Fibroblast of villous mesenchyme (primary cell): ENCODE measurements around the gene HMGB2. TPM values are rescaled to one million over a fixed set of nuclear protein-coding genes. Genes with fewer than 3 reads are reported as not detected.

Experiments used
- DNase-seq: peaks from one replicate; pipeline ENCODE4 v3.0.0-alpha.2; 2010; ENCODE audit warnings: low read depth
- H3K4me3 ChIP-seq: 2 replicates; pipeline ENCODE4 v1.5.1; 2011; ENCODE audit warnings: low read depth, mild to moderate bottlenecking, low read length
- total RNA-seq: library from RNA; depleted of rRNA; stranded (reverse); fragments of >200 nt; gene quantifications from 2 replicates; pipeline ENCODE4 v1.2.3, GENCODE V29; 2012
- TF ChIP-seq, protein P1 (sequence below): IDR thresholded peaks from 2 replicates; pipeline ENCODE4 v1.5.1; 2012; ENCODE audit warnings: low read depth, mild to moderate bottlenecking, low read length; ENCODE audit not compliant: insufficient read depth

HMGB2 gene
- total RNA-seq: 33.8 and 60.0 TPM in 2 replicates

DNA sequence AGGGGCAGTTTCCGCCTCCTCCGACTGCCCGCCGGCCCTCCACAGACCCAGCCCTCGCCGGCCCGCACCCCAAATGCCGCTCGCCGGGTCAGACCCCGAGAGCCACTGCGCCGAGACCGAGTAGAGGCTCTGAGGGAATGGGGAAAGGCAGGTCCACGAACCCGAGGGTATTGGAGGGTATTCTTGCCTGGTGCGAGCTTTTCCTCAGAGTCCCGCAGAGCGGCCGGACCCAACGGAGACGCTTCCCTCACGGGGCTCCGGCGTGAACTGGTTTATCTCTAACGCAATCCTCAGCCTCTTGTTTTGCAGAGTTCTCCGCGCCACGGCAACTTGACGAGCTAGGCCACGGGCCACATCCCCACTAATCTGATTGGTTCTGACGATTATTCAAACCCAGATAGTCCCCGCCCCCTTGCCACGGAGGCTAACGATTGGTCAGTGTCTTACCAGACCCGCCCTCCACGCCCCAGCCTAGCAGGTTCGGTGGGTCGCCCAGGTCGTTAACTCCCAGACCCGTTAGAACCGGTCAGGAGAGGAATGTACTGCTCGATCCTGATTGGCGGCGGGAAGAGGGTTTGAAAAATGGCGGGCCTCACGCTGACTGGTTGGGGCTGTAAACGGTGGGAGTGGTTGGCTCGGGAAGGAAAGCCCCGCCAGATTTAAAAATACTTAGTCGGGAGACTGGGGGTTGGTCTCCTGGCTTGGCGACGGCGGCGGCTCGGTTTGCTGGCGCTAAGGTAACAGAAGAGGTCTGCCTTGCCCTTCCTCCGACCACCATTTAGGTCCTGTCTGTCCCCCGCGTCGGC, at the start of gene HMGB2:
TSS of gene HMGB2 (minus strand) at position 274 of the 806 bp plus-strand sequence. CDS start 709 bp downstream, outside the sequence.
- TF ChIP-seq, protein P1, sequence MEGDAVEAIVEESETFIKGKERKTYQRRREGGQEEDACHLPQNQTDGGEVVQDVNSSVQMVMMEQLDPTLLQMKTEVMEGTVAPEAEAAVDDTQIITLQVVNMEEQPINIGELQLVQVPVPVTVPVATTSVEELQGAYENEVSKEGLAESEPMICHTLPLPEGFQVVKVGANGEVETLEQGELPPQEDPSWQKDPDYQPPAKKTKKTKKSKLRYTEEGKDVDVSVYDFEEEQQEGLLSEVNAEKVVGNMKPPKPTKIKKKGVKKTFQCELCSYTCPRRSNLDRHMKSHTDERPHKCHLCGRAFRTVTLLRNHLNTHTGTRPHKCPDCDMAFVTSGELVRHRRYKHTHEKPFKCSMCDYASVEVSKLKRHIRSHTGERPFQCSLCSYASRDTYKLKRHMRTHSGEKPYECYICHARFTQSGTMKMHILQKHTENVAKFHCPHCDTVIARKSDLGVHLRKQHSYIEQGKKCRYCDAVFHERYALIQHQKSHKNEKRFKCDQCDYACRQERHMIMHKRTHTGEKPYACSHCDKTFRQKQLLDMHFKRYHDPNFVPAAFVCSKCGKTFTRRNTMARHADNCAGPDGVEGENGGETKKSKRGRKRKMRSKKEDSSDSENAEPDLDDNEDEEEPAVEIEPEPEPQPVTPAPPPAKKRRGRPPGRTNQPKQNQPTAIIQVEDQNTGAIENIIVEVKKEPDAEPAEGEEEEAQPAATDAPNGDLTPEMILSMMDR: no peak
- peak; percentile 100 for DNase-seq
- H3K4me3 ChIP-seq: peak within 1 kb of the TSS; percentile 92

DNA sequence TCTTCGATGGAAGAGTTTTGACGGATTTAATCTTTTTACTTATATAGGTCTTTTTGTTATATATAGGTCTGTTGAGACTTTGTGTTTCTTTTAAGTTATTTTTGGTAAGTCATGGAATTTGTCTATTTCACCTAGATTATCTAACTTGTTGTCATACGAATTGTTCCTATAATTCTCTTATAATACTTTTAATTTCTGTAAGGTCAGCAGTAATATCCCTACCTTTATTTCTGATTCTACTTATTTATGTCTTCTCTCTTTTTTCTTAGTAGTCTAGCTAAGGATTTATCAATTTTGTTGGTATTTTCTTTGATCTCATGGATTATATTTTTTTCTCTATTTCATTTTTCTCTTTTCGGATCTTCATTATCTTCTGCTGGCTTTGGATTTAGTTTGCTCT, 48.2 kb upstream of the HMGB2 start:
- TF ChIP-seq, protein P1: no peak
- no peak overlapping the region for H3K4me3 ChIP-seq
- DNase-seq: no peak

DNA sequence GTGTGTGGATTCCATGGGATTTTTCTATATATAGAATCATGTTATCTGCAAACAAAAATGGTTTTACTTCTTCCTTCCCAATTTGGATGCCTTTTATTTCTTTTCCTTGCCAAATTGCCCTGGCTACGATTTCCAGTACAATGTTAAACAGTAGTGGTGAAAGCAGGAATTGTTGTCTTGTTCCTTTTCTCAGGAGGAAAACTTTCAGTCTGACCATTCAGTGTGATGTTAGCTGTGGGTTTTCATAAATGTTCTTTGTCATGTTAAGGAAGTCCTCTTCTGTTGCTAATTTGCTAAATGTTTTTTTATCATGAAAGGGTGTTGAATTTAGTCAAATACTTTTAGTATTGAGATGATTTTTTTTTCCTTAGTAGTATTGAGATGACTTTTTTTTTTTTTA, 47.5 kb upstream of the HMGB2 start:
- no peak for DNase-seq
- TF ChIP-seq, protein P1: no peak
- H3K4me3 ChIP-seq: no peak overlapping the region

DNA sequence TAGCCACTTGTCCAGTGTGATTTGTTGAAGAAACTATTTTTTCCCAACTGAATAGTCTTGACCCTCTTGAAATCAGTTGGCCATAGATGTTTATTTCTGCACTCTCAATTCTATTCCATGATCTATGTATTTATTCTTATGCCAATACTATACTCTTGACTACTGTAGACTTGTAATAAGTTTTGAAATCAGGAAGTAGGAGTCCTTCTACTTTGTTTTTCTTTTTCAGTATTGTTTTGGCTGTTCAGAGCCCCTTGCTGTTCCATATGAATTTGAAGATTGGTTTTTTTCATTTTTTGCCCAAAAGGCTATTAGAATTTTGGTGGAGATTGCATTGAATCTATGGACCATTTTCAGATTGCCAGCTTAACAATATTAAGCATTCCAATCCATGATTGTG, 46.8 kb upstream of the HMGB2 start:
- H3K4me3 ChIP-seq: no peak overlapping the region
- TF ChIP-seq, protein P1: no peak
- no peak for DNase-seq

DNA sequence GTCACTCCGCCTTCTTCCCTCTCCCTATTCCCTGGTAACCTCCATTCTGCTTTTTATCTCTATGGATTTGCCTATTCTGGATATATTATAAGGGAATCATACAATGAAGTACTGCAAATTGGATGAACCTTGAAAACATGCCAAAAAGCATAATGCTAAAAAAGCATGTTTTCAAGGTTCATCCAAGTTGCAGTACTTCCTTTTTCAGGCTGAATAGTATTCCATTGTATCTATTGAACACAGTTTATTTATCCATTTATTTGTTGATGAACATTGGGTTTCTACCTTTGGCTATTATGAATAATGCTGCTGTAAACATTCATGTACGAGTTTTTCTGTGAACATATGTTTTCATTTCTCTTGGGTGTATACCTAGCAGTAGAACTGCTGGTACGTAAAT, 45.8 kb upstream of the HMGB2 start:
- no peak for DNase-seq
- TF ChIP-seq, protein P1: no peak
- H3K4me3 ChIP-seq: no peak overlapping the region

DNA sequence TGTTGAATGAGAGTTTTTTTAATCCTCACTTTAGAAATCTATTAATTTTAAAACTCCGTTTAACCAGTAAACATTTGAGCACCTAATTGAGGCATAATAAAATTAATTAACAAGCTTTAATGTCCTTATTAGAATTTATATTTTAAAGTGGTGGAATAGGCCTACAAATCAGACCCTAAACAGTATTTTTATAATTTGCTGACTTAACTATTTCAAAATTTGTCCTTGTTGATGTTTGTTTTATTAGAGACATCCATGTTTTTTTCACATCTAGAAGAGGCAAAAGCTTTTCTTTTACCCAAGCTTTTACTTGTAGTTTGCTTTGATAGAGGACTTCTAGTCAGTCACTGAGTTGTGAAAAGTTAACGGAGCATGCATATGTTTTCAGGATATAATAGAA, 40.4 kb upstream of the HMGB2 start:
- no peak overlapping the region for H3K4me3 ChIP-seq
- TF ChIP-seq, protein P1: no peak
- no peak for DNase-seq
